Esophagus squamous epithelium (tissue), 4 donors: ENCODE results near the gene CISD3.

Experiments
- POLR2A ChIP-seq, 4 donors: fragments of 450-650 bp; IDR thresholded peaks; one replicate each; pipeline ENCODE4 v1.6.1; 2017; ENCODE audit warnings: antibody characterized with exemption in 4 of 4, mild to moderate bottlenecking in 4 of 4, moderate library complexity in 3 of 4
- TF ChIP-seq, protein P1 (sequence below), 6 experiments: fragments of 450-650 bp in 4 of 6; fragments of 200-600 bp in 2 of 6; sonication (generic) in 2 of 6; IDR thresholded peaks; one replicate each; pipeline ENCODE4 v1.5.1; 2016 to 2019; ENCODE audit warnings: antibody characterized with exemption in 6 of 6, mild to moderate bottlenecking in 4 of 6, moderate library complexity in 4 of 6

DNA sequence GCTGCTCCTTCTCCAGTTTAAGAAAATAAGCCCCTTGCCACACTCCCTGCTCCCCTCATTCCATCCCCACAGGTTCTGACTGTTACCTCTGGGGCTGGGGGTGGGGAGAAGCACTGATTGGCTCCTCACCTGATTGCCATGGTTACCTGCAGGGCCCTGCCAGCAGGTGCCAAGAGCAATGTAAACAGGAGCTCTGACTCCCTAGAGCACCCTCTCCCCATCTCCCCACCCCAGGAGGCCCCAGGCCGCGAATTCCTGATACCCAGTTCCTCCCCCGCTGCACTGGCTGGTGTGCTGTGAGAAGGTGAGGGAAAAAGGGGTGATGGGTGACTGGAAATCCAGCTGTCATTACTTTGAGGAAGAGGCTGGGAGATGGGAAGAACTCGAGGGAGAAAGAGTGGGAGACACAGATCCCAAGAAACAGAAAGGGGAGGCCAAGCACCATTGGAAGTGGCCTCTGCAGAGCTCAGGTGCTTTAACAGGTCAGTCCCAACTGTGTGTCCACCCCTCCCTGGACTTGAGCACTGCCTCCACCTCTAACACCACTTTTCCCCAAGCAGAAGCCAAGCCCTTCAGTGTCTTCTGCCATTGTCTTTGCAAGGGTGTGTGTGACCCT, 13.5 kb downstream of the CISD3 start:
- no peak for TF ChIP-seq POLR2A (IDR thresholded peaks at IDR 0.05)
- TF ChIP-seq, protein P1, sequence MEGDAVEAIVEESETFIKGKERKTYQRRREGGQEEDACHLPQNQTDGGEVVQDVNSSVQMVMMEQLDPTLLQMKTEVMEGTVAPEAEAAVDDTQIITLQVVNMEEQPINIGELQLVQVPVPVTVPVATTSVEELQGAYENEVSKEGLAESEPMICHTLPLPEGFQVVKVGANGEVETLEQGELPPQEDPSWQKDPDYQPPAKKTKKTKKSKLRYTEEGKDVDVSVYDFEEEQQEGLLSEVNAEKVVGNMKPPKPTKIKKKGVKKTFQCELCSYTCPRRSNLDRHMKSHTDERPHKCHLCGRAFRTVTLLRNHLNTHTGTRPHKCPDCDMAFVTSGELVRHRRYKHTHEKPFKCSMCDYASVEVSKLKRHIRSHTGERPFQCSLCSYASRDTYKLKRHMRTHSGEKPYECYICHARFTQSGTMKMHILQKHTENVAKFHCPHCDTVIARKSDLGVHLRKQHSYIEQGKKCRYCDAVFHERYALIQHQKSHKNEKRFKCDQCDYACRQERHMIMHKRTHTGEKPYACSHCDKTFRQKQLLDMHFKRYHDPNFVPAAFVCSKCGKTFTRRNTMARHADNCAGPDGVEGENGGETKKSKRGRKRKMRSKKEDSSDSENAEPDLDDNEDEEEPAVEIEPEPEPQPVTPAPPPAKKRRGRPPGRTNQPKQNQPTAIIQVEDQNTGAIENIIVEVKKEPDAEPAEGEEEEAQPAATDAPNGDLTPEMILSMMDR (IDR thresholded peaks at IDR 0.05) = no peak
